ENCODE measurements around the gene SDCCAG8.

The SDCCAG8 gene

DNA sequence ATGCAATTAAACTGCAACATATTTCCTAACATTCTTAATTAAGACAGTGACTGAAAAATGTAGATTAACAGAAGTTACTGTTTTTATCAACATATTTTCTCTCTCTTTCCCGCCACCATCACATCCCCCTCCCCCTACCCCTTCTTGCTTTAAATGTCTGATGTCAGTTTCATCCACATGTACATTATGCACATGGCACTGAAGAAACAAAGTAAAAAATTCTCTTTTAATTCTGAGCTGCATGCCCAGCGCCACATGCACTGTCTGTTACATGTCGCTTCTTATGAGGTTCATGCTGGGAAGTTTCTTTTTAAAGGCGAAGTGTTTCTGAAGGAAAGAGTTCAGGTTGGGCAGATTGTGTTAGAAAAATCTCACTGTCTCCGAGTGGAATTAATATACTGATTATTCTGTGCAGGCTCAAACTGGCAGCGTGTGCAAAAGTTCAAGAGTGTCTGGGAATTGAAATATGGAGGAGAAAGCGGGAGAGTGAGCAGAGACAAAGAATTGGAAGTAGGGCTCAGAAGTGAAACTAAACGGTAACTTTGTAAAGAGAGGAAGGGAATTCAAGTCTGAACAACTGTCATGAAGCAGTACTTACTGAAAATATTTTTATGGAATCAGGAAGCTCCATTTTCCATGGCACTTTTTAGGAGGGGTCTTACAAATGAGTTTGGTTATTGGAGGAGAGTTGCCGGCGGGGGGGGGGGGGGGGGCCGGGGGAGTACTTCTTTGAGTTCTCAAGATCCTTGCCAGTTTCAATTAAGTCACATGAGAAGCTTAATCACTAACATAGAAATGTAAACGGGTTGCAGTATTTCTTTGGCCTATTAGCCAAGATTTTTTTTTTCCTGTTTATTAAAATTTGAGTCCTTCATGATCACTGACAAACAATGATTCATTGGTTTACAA, 217.6 kb downstream of the SDCCAG8 start:
- DNase-seq (ENCODE audit: low read depth in 1 of 2, low spot score in 1 of 2): no peak
- in situ Hi-C loops (cut with HindIII; ENCODE audit: low pct_unique_long_range_greater_than_20kb, low sequenced_read_pairs): no loop called here
- no peak for TF ChIP-seq JUND (IDR thresholded peaks at IDR 0.05; ENCODE audit: low read depth)

GRCh38 chr1:243474136-243474881, 218.5 kb downstream of the SDCCAG8 start:
- in situ Hi-C loops (cut with HindIII; ENCODE audit: low pct_unique_long_range_greater_than_20kb, low sequenced_read_pairs): no loop called here
- TF ChIP-seq JUND (IDR thresholded peaks at IDR 0.05; ENCODE audit: low read depth): no peak
- no peak for DNase-seq (ENCODE audit: low read depth in 1 of 2, low spot score in 1 of 2)

DNA sequence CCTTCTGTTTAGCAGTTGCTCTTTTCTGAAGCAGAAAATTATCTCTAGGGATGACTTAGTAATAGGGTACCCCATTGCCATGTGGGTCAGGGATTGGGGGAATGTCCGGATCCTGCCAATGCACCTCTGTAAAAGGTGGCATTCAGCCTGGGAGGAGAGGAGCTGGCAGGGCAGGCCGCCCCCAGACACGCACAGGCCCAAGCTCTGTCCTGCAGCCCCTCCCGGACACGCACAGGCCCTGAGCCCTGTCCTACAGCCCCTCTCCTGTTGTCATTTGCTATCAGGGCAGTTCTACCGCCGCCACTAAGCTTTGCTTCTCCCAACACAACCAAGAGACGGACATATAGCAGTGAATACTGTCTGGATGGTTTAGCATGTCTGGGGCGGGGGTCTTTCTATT, 219.1 kb downstream of the SDCCAG8 start:
- in situ Hi-C loops (cut with HindIII; ENCODE audit: low pct_unique_long_range_greater_than_20kb, low sequenced_read_pairs): no loop called here
- no peak for DNase-seq (ENCODE audit: low read depth in 1 of 2, low spot score in 1 of 2)
- TF ChIP-seq JUND (IDR thresholded peaks at IDR 0.05; ENCODE audit: low read depth): no peak

- in situ Hi-C loops (cut with HindIII; ENCODE audit: low pct_unique_long_range_greater_than_20kb, low sequenced_read_pairs): no loop called here
- DNase-seq (ENCODE audit: low read depth in 1 of 2, low spot score in 1 of 2): no peak
- no peak for TF ChIP-seq JUND (IDR thresholded peaks at IDR 0.05; ENCODE audit: low read depth)
Observed at GRCh38 chr1:243475966-243476365, 220.1 kb downstream of the SDCCAG8 start.

- in situ Hi-C loops (cut with HindIII; ENCODE audit: low pct_unique_long_range_greater_than_20kb, low sequenced_read_pairs): no loop called here
- TF ChIP-seq JUND (IDR thresholded peaks at IDR 0.05; ENCODE audit: low read depth): no peak
- no peak for DNase-seq (ENCODE audit: low read depth in 1 of 2, low spot score in 1 of 2)
Observed at GRCh38 chr1:243477731-243478290, 222.0 kb downstream of the SDCCAG8 start.

DNA sequence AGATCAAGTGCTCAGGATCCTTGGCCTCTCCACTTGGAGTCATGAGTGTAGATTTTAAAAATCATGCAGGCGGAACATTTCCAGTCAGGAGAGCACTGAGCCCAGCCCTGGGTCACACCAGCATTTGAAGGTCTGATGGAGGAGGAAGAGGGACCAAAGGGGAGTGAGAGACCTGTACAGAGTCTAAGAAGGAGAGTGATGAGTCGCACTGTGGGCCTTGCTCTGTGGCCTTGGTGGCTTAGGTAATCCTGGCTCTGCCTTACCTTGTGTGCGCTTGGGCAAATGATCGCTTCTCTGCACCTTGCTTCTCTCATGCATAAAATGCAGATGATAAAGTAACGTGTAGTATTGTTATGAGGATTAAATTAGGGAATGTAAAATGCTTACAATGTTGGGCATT, 225.3 kb downstream of the SDCCAG8 start:
- no peak for TF ChIP-seq JUND (IDR thresholded peaks at IDR 0.05; ENCODE audit: low read depth)
- in situ Hi-C loops (cut with HindIII; ENCODE audit: low pct_unique_long_range_greater_than_20kb, low sequenced_read_pairs): no loop called here
- DNase-seq (ENCODE audit: low read depth in 1 of 2, low spot score in 1 of 2): no peak

DNA sequence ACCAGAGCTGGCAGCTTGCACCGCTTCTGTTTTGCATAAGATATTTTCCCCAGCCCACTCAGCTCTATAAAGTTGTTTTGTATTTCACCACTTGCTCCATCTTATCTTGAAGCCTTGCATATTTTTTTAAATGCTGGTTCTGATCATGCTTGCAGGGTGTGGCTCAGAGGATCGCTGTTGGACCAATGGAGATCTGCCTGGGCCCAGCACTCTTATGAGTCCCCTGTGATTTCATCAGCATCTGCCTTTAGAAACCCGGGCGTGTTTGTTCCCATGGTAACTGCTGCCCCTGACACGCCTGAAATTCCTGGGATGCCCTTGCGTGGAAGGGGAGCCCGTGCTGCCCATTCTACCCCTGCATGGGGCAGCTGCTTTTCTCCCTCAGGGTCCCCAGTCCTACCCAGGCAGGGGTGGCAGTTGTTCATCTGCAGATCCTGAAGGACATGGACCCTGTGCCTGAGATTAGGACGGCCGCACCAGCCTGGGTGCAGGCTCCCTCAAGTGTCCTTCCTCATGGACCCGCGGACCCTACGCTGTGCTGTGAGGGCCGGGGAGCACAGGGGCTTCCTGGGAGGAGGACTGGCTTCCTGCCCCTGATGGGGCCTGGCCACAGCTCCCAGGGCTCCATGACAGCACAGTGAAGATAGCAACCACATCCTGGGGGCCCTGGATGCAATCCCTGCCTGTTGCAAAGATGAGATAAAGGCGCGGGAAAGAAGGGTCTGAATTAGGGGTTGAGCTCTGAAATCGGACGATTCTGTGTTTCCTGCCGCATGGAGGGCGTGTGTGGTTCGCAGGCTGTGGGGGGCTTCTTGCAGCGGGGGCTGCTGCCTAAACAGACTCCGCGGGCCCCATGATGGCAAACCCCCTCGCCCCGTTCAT, 226.5 kb downstream of the SDCCAG8 start:
- in situ Hi-C loops (cut with HindIII; ENCODE audit: low pct_unique_long_range_greater_than_20kb, low sequenced_read_pairs): no loop called here
- TF ChIP-seq JUND (IDR thresholded peaks at IDR 0.05; ENCODE audit: low read depth): no peak
- no peak for DNase-seq (ENCODE audit: low read depth in 1 of 2, low spot score in 1 of 2)

DNA sequence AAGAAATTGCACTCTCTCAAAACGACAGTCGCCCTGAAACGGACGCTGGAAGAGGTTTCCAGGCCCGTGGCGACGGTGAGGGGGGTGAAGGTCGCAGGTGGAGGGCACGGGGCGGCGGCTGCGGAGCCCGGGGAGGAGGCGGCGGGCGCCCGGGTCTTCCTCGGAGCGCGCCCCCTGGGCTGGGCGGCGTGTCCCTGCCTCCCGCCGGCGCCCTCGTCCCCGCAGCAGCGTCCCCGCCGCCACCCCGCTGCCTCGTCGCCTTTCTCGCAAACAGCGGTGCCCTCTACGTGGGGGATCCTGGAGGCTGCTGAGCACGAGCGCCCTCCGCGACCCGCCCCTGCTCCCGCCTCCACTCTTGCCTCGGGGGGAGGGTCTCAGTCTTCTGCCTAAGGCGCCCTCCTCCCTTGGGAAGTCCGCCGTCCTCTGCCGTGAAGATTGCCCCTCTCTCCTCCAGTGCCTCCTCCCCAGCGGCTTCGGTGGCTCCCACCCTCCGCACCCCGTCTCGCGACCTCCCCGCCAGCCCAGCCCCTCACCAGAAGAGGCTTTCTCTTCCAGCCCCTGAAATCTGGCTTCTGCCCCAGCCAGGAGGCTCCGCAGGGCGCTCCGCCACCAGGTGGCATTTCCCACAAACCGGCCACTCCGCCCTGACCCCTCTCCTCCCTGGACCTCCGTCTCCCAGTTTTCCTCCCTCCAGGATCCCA, 227.4 kb downstream of the SDCCAG8 start:
- no peak for TF ChIP-seq JUND (IDR thresholded peaks at IDR 0.05; ENCODE audit: low read depth)
- no peak for DNase-seq (ENCODE audit: low read depth in 1 of 2, low spot score in 1 of 2)
- in situ Hi-C loops (cut with HindIII; ENCODE audit: low pct_unique_long_range_greater_than_20kb, low sequenced_read_pairs): no loop called here

- in situ Hi-C loops (cut with HindIII; ENCODE audit: low pct_unique_long_range_greater_than_20kb, low sequenced_read_pairs): no loop called here
- no peak for TF ChIP-seq JUND (IDR thresholded peaks at IDR 0.05; ENCODE audit: low read depth)
- no peak for DNase-seq (ENCODE audit: low read depth in 1 of 2, low spot score in 1 of 2)
Observed at GRCh38 chr1:243483952-243484351, 228.1 kb downstream of the SDCCAG8 start.

DNA sequence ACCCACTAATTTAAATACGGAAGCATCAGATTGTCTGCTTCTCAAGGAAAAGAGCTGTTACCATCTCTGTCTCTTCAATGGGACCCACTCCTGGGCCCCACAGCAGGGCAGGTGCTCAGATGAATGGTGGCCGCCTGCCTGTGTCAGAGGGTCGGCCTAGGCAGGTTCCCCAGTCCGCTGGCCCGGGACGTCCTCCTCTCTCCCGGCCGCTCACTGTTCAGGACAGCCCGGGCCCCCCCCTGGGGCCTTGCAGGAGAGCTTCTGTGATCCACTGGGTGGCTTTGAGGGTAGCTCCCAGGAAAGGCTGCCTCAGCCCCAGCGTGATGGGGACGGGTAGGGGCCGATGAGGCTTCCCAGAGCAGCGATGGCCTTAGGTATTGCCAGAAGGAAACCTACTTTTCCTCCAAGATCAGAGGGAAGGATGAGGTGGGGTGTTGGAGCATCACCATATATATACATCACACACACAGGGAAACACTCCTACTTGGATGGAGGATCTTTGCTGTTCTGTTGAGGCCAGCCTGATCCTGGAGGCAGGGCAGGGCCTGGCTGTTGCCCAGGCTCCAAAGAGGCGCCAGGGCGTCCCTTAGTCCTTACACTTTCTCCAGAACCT, 231.3 kb downstream of the SDCCAG8 start:
- TF ChIP-seq JUND (IDR thresholded peaks at IDR 0.05; ENCODE audit: low read depth): no peak
- in situ Hi-C loops (cut with HindIII; ENCODE audit: low pct_unique_long_range_greater_than_20kb, low sequenced_read_pairs): no loop called here
- no peak for DNase-seq (ENCODE audit: low read depth in 1 of 2, low spot score in 1 of 2)

GRCh38 chr1:243487649-243488227, 231.9 kb downstream of the SDCCAG8 start:
- TF ChIP-seq JUND (IDR thresholded peaks at IDR 0.05; ENCODE audit: low read depth): no peak
- no peak for DNase-seq (ENCODE audit: low read depth in 1 of 2, low spot score in 1 of 2)
- in situ Hi-C loops (cut with HindIII; ENCODE audit: low pct_unique_long_range_greater_than_20kb, low sequenced_read_pairs): no loop called here
